GM19324 (cell line): ENCODE measurements around the gene SH3TC1.
A peak's percentile ranks its signal among the peaks of the same experiment; 100 is the strongest.

ENCODE experiments used
- ATAC-seq: cut with Tn5 transposase; IDR thresholded peaks from one replicate; pipeline ENCODE4 v1.9.1; 2021; ENCODE audit warnings: mild to moderate bottlenecking, moderate library complexity; ENCODE audit not compliant: unreplicated experiment, low FRiP score

The SH3TC1 gene

DNA sequence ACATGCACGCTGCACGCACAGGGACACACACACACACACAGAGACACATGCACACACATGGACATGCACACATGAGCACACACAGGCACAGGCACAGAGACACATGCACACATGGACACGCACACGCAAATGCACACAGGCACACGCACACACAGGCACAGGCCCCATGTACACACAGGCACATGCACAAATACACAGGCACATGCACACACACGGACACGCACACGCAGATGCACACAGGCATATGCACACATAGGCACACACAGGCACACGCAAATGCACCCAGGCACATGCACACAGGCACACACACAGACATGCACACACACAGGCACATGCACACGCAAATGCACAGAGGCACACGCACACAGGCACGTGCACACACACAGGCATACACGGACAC is 40.1 kb downstream of the SH3TC1 start:
- ATAC-seq: no peak

DNA sequence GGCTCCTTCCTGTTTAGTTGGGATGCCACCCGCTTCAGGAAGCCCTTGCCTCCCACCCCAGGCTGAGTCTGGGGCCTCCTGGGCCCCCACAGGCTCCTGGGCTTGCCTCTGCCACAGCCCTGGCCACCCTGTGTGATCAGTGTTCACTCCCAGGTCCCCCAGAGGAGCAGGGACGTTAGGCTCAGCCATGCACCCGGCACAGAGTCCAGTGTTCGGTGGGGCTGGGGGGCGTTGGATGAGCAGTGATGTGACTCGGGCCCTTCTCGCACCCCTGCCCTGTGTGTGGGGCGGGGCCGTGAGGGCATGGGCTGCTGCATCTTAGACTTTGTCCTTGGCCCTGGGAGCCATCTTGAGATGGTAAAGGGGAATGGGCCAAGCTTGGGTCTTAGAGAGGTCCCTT is 40.6 kb downstream of the SH3TC1 start:
- no peak for ATAC-seq

DNA sequence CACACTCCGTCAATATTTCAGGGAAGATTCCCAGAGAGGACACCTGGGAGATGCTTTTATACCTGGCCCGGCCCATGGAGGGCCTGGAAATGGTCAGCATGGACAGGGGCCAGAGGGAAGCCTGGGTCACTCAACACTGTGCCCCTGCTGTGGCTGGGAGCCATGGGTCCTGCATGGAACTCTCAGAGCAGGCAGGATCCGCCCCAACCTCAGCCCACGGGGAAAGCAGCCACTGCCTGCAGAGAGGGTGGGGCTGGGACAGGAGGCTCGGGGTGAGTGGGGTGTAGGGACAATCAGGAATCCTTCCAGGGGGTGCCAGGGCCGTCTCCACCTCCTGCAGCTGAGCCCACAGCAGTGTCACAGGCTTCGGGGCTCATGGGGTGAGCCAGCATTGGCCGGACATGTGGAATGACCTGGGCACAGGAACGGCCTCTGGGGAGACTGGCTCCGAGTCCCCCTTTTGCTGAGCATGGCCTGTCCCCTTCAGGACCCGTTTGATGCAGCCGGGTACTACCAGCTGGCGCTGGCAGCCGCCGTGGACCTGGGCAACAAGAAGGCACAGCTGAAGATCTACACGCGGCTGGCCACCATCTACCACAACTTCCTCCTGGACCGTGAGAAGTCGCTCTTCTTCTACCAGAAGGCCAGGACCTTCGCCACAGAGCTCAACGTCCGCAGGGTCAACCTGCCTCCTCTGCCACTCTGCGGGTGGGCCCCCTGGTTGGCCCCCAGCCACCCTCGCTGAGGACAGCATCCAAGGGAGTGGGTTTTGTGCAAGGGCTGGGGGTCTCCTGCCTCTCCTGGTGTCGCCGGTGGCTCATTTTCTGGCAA is 41.3 kb downstream of the SH3TC1 start:
- ATAC-seq: no peak

DNA sequence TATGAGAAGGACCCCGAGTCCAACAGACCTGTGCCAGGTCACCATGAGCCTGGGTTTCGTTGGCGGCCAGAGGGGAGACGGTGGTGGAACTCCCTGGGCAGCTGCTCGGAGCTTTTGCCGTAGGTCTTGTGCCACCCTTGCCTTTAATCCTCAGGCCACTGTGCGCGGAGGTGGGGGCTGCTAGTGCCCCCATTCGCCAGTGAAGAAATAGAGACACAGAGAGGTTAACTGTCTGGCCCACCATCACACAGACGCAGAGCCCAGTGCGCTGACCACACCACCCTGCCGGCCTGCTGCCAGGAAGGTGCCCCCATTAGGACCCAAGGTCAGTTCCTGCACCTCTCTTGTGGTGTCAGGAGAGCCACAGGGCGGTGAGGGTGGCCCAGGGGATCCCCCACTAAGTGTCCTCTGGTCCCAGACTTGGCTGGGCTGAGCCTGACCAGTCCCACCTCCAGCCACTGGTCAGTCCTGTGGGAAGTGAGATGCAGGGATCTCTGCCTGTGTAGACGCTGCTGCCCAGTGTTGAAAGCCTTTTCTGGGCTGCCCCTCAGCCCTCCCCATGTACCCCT is 42.2 kb downstream of the SH3TC1 start:
- no peak for ATAC-seq

DNA sequence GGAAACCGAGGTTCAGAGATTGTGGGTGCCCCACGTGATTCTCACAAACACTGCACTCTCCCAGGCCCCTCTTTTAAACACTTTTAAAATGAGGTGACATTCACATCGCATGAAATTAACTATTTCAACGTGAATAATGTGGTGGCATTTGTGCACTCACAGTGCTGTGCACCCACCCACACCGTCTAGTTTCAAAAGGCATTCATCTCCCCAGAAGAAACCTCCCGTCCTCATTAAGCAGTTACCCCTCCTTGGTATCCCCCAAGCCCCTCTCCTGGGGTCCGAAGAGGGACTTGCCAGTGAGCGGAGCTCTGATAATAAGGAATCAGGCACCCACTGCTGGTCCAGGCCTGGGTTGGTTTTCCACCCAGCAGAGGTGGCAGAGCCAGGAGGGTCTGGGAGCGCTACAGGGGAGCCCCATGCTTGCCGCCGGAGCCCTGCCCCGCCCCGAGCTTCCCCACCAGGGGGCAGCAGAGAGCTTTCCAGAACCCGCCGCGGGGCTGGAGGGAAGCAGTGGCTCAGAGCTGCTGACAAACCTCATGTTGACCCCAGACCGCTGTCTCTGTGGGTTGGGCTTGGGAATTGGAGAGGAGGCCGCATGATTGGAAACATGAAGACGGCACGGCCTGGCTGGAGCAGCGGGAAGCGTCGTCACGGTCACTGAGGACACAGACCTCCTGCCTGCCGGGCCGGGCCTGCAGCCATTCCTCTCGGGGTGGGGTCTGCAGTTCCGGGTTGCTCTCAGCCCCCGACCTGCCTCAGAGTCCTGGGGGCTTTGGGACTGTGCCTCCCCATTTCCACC is 43.0 kb downstream of the SH3TC1 start:
- peak; percentile 55 for ATAC-seq

DNA sequence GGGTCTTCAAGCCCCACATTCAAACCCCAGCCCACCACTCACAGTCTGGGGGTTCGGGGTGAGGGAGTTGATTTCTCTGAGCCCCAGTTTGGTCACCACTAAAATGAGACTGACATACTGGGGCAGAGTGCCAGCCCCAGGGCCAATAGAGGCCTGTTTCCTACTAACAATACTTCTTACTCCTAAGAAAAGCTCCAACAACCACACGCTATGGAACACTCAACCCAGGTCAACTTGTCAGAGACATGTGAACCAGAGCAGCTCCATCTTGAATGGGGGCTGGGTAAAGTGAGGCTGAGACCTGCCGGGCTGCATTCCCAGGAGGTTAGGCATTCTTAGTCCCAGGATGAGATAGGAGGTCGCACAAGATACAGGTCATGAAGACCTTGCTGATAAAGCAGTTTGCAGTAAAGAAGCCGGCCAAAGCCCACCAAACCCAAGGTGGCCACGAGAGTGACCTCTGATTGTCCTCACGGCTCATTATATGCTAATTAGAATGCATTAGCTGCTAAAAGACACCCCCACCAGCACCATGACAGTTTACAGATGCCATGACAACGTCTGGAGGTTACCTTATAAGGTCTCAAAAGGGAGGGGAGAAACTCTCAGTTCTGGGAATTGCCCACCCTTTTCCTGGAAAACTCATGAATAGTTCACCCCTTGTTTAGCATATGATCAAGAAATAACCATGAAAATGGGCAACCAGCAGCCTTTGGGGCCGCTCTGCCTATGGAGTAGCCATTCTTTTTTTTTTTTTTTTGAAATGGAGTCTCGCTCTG is 43.9 kb downstream of the SH3TC1 start:
- no peak for ATAC-seq

DNA sequence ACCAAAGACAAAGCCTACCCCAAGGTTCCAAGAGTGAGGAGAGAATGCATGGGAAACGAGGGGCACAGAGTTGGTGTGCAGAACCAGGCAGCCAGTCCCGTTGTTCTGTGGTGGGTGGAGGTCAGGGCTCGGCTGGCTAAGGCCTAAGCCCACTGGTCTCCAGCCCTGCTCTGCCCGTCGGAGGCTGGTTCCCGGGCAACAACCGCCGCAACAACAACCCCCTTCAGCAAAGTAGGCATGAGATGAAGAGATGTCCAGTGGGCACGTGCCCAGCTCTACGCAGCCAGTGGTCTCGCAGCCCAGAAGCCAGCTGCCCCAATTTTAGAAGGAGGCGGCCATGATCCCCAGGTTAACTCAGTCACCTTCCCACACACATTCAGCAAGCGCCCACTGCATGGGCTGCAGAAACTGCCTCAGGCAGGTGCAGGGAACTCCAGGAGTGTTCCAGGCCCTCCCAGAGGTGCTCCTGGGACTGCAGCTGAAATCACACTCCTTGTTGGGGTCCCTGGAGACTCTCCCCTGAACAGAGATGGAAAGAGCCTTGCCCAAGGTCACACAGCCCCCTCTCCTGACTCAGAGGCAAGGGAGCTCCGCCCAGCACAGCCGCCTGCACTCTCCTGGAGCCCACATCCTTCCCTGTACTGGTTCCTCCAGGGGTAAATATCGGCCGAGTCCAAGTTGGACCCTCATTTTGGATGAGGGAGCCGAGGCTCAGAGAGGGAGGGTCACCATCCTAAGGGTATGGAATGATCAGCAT is 45.1 kb downstream of the SH3TC1 start:
- no peak for ATAC-seq

DNA sequence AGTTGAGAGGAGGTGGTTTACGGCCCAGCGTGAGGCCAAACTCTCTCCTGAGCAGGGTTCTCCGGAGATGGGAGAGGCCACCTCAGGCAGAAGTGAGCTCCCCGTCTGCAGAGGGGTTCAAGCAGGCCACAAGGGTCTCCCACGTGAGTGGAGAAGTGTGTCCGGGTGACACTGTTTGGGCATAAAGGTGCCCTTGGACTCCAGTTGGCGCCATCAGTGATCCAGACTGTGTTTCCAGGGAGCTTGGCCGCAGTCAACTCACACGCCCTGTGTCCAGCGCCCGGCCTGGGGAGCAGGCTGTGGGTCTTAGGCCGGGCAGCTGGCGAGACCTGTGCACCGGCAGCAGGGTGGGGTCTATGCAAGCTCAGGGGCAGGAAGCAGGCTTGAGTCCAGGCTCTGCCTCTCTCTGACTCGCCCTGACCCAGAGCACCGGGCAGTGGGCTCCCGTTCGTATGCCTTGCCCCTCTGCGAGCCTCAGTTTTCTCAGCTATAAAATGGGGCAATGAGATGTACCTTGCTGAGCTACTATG is 45.9 kb downstream of the SH3TC1 start:
- no peak for ATAC-seq

DNA sequence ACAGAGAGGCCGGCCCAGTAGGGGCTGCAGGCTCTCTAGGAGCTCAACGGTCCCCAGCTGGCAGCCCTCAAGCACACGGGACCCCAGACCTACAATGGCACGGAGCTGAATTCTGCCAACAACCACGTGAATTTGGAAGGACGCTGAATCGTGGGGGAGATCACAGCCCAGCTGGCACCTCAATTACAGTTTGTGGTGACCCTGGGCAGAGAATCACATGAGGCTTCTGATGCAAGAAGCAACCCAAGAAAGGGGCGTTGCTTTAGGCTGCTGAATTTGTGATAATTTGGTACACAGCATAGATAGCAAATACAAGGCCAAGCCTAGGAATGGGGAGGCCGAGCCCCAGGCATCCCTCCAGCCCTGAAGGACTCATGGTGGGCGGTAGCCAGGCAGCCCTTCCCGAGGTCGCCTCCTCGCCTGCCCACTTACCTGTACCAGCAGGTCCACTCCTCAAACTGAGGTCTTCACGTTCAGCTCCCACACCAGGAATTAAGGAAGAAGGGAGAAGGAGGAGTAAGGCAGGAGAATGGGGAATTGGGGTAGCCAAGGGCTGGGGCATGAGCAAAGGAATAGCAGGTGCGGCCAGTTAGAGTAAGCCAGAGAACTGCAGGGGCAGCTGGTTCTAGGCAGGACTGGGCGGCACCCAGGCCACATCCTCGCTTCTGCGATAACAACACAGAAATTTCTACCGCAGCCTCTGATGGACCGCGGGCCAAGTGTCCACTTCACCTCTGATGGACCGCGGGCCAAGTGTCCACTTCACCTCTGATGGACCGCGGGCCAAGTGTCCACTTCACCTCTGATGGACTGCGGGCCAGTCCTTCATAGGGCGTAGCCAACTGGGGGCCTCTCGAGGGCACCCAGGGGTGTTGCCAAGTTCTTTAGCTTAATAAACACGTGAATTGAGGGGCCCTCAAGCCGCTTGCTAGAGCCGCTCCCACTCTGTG is 47.1 kb downstream of the SH3TC1 start:
- no peak for ATAC-seq

DNA sequence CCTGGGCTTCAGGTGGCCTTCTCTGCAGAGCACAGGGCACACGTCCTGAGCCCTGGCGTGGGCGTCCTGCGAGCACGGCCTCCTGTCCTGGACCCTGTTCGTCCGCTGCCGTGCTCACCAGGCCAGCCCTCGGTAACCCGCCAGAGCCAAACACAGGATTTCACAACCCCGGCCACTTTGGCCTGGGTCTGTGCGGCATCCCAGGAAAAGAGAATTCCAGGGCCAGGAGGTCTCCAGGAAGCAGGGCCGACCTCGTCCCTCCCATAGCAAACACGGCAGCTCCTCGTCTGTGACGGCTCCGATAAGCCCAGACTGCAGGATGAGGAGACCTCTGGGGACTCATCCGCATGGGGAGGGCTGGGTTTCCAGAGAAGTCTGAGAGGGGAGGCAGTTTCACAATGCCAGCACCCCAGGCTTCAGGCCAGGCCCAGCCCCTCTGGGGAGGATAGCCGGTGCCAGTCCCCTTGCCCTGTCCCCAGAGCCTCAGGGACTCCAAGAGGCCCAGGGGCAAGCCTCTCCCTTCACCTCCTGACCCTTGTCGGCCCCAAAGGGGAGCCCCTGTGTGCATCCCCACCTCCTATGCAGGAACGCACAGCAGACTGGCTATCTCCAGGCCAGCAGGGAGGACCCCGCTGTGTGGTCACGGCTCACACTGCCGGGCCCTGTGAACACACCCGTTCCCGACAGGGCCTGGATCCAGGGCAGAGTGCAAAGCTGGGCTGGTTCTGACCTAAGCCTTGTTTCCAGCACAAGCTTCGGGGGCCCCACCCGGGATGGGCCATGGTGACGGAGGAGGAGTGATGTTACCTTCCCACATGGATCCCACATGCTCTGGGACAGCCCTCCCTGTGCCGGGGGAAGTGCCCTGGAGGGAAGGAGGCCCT is 48.2 kb downstream of the SH3TC1 start:
- no peak for ATAC-seq

DNA sequence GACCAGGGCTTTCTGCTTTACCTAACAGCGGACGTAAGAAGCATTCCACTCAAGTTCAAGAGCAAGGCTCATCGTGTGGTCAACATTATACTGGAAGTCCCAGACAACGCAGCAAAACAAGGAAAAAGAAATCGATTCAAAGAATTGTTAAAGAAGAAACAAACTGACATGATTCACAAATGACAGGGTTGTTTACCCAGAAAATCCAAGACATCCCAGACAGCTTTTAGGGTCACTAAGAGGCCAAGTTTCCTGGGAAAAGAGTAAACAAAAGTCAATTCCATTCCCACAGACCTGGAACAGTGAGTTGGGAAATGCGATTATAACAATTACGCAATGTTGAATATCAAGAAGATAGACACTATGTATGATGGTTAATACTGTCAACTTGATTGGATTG is 49.0 kb downstream of the SH3TC1 start:
- no peak for ATAC-seq

DNA sequence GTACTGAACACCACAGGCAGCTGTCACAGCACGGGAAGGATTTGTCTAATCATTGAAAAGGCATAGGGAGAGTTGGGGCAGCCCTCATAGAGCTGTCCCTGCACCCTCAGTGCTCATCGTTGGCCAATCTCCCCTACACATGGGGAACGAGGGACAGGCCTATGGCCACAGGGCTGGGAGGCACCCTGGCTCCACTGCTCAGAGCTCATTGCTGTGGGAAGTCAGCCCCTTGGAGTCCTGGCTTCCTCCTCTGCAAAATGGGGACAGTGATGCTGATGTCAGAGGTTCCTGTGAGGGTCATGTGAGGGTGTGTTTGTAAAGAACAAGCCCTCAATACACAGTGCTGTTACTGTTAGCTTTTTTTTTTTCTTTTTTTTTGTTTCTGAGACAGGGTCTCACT is 51.1 kb downstream of the SH3TC1 start:
- no peak for ATAC-seq

DNA sequence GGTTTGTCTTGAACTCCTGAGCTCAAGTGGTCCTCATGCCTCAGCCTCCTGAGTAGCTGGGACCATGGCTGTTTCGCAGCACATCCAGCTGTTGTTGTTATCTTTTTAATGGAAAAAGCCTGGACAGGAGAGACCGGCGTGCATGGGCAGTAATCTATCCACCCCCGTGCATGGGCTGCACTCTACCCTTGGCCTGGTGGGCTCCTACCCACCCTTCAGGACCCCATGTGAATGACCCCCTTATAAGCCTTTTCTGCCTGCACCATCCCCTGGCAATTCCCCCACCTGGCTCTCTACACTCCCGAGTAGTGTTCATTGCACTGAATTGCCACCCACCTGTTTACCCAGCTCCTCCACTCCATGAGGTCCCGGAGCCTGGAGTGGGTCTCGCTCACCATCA is 51.5 kb downstream of the SH3TC1 start:
- no peak for ATAC-seq

DNA sequence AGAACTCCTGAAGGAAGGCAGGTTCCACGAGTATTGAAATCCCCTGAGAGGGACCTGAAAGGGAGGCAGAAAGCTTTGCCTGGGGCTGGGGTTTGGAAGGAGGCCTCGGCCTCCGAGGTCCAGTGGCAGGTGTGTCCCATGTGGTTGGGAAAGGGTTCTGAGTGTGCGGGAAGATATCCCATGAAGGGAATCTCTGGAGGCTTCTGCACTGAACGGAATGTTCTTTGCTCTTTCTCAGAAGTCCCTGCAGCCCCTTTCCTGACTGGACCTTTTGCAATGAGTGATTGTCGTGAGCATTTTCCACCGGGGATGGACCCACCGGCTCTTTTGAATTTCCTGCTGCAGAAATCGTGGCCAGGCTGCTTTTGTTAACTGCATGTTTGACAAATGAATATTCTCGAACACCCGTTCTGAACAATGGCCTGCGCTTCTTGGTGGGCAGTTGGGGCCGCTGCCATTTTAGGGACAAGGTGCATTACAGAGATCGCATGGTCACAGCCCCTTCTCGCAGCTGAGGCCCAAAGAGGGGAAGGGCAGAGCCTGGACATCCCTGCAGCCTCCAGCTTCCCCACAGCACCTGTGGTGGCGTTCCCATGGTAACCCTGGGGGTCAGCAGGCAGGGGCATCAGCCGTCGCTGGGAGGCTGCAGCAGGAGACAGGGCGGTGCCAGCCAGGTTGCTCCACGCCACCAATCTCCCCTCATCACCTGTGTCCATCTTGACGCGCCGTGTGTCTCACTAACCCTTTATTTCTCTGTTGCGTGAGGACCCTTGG is 52.2 kb downstream of the SH3TC1 start:
- ATAC-seq: no peak

DNA sequence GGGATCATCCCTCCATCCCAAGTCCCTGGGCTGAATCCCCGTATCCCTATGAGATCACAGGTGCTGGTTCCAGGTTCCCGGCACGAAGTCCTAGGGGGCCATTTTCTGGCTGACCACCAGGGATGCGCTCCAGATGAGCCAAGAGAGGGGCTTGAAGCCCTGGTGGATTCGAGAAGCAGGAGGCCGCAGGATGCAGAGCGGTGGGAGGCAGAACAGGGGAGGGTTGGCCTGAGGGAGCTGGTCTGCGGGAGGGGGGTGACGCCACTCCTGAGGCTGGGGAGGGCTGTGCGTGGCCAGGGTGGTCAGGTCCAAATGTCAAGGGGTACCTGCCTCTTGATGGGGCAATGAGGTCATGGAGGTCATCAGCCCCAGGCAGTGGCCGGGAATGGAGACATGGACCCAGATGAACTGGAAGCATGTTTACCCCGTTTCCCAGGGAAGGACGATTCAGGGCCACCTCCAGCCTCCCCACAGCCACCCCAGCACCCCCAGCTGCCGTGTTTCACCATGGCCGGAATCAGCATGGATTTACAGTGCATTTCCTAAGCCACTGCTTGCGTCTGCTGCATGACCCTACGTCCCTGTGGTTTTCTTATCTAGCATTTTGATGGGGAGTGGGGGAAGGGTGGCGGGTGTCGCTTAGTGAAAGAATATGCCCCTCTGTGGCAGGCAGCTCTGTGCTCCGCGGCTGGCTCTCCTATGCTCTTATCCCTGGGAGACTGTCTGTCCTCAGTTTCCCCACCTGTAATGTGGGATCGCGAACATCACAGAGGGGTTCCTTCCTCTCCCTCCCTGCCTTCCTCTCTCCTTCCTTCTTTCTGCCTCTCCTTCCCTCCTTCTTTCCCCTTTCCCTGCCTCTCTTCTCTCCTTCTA is 53.4 kb downstream of the SH3TC1 start:
- ATAC-seq: no peak

DNA sequence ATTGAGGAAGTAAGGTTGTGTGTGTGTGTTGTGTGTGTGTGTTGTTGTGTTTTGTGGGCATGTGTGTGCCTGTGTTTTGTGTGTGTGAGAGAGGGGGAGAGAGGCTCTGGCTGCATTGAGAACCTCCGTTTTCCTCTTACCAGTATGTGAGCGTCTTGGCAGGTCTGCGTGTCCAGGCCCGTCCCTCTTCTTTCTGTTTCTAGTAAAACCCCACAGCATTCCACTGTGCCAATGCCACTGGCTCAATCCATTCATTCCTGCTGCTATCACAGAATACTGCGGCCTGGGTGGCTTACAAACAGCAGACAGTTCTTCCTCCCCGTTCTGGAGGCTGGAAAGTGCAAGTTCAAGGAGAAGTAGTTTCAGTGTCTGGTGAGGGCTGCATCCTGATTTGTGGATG is 55.0 kb downstream of the SH3TC1 start:
- no peak for ATAC-seq
